Measurements from ENCODE around the gene STAM2. TPM values are rescaled to one million over a fixed set of nuclear protein-coding genes. Genes with fewer than 3 reads are reported as not detected.

STAM2 gene
- polyA plus RNA-seq: 10 to 100 TPM in 2 of 4 donors, 1 to 10 TPM in 2; 8.2 to 27.3 (median 9.8) TPM
- long read RNA-seq, donor 1: 0 reads
- long read RNA-seq, donor 2, full-length matches to known transcripts: 3 of 3 reads
- long read RNA-seq, donor 2, partial matches to known transcripts: 0 of 3 reads
- long read RNA-seq, donor 2, other reads (novel, unspliced or antisense): 0 of 3 reads
- long read RNA-seq, donor 3, full-length matches to known transcripts: 4 of 4 reads
- long read RNA-seq, donor 3, partial matches to known transcripts: 0 of 4 reads
- long read RNA-seq, donor 3, other reads (novel, unspliced or antisense): 0 of 4 reads
- long read RNA-seq, donor 4, full-length matches to known transcripts: 2 of 2 reads
- long read RNA-seq, donor 4, partial matches to known transcripts: 0 of 2 reads
- long read RNA-seq, donor 4, other reads (novel, unspliced or antisense): 0 of 2 reads
- long read RNA-seq, donor 5, partial matches to known transcripts: 0 of 1 reads
- long read RNA-seq, donor 5, other reads (novel, unspliced or antisense): 0 of 1 reads
- long read RNA-seq, donor 6, full-length matches to known transcripts: 6 of 6 reads
- long read RNA-seq, donor 6, partial matches to known transcripts: 0 of 6 reads
- long read RNA-seq, donor 6, other reads (novel, unspliced or antisense): 0 of 6 reads
- long read RNA-seq, donor 7: 0 reads
- long read RNA-seq, donor 8, partial matches to known transcripts: 0 of 1 reads
- long read RNA-seq, donor 8, other reads (novel, unspliced or antisense): 0 of 1 reads
- long read RNA-seq, donor 9, partial matches to known transcripts: 0 of 1 reads
- long read RNA-seq, donor 9, other reads (novel, unspliced or antisense): 0 of 1 reads
- long read RNA-seq, donor 10, full-length matches to known transcripts: 4 of 4 reads
- long read RNA-seq, donor 10, partial matches to known transcripts: 0 of 4 reads
- long read RNA-seq, donor 10, other reads (novel, unspliced or antisense): 0 of 4 reads

GRCh38 chr2:152175368-152176112 is at the start of gene STAM2:
STAM2 (minus strand) TSS chr2:152175763; CDS start chr2:152175642, 121 bp downstream.
- H3K9me3 ChIP-seq (ENCODE audit: control insufficient read depth in 2 of 2, insufficient read depth in 1 of 2, low read depth in 1 of 2, low read length in 1 of 2): no peaks in the 10 kb centered on the region
- peak; percentile 92 to 97 for DNase-seq
- peak within 1 kb of the TSS; percentile 93 to 99 (median 97) for H3K27ac ChIP-seq (ENCODE audit: low read depth in 1 of 3, low read length in 2 of 3)
- no peak for FAIRE-seq
- H3K4me1 ChIP-seq (ENCODE audit: control insufficient read depth in 3 of 3, insufficient read depth in 2 of 3, low read depth in 1 of 3, low read length in 2 of 3): peaks cover 0 to 18% (median 14%) of the 10 kb centered on the region in 3 donors
- peak within 1 kb of the TSS; percentile 67 to 92 (median 71) for H3K4me3 ChIP-seq (ENCODE audit: low read depth in 1 of 3, low read length in 3 of 3)
- H3K36me3 ChIP-seq (ENCODE audit: control insufficient read depth in 3 of 3, insufficient read depth in 2 of 3, low read depth in 1 of 3, low read length in 3 of 3): no peaks in the 10 kb centered on the region
- 0 to 1% (median 0%) methylated on average over 68 to 72 of the region's 72 CpGs for WGBS, 3 donors
- no peaks in the 10 kb centered on the region for H3K27me3 ChIP-seq (ENCODE audit: control insufficient read depth in 3 of 3, insufficient read depth in 3 of 3, low read length in 3 of 3)

- no peaks in the 10 kb centered on the region for H3K36me3 ChIP-seq (ENCODE audit: control insufficient read depth in 3 of 3, insufficient read depth in 2 of 3, low read depth in 1 of 3, low read length in 3 of 3)
- H3K4me1 ChIP-seq (ENCODE audit: control insufficient read depth in 3 of 3, insufficient read depth in 2 of 3, low read depth in 1 of 3, low read length in 2 of 3): peaks cover 0 to 10% (median 8%) of the 10 kb centered on the region in 3 donors
- peak overlapping the region in 1 of 3 donors; percentile 54 for H3K27ac ChIP-seq (ENCODE audit: low read depth in 1 of 3, low read length in 2 of 3)
- 41 to 68% (median 42%) methylated on average over 2 of the region's 2 CpGs for WGBS, 3 donors
- H3K9me3 ChIP-seq (ENCODE audit: control insufficient read depth in 2 of 2, insufficient read depth in 1 of 2, low read depth in 1 of 2, low read length in 1 of 2): no peaks in the 10 kb centered on the region
- peak in 1 of 2 donors; percentile 7 for DNase-seq
- no peak overlapping the region for H3K4me3 ChIP-seq (ENCODE audit: low read depth in 1 of 3, low read length in 3 of 3)
- FAIRE-seq: no peak
- H3K27me3 ChIP-seq (ENCODE audit: control insufficient read depth in 3 of 3, insufficient read depth in 3 of 3, low read length in 3 of 3): no peaks in the 10 kb centered on the region
Observed at GRCh38 chr2:152223977-152224376, 48.4 kb upstream of the STAM2 start.

GRCh38 chr2:152222975-152223637 is 47.5 kb upstream of the STAM2 start:
- Histone ChIP-seq H3K27ac (ENCODE audit: low read depth in 1 of 3, low read length in 2 of 3) (peak overlapping the region in 1 of 3 donors; percentile 43), H3K36me3 (ENCODE audit: control insufficient read depth in 3 of 3, insufficient read depth in 2 of 3, low read depth in 1 of 3, low read length in 3 of 3) (no peaks in the 10 kb centered on the region), H3K27me3 (ENCODE audit: control insufficient read depth in 3 of 3, insufficient read depth in 3 of 3, low read length in 3 of 3) (no peaks in the 10 kb centered on the region), H3K4me1 (ENCODE audit: control insufficient read depth in 3 of 3, insufficient read depth in 2 of 3, low read depth in 1 of 3, low read length in 2 of 3) (peaks cover 0 to 10% (median 8%) of the 10 kb centered on the region in 3 donors), H3K9me3 (ENCODE audit: control insufficient read depth in 2 of 2, insufficient read depth in 1 of 2, low read depth in 1 of 2, low read length in 1 of 2) (no peaks in the 10 kb centered on the region), H3K4me3 (ENCODE audit: low read depth in 1 of 3, low read length in 3 of 3) (no peak overlapping the region)
- WGBS, 3 donors: 11 to 22% (median 13%) methylated on average over 7 of the region's 7 CpGs
- FAIRE-seq: no peak
- peak; percentile 72 to 78 for DNase-seq

GRCh38 chr2:152221839-152222238 is 46.3 kb upstream of the STAM2 start:
- Histone ChIP-seq H3K27ac (ENCODE audit: low read depth in 1 of 3, low read length in 2 of 3) (peak overlapping the region in 1 of 3 donors; percentile 39), H3K9me3 (ENCODE audit: control insufficient read depth in 2 of 2, insufficient read depth in 1 of 2, low read depth in 1 of 2, low read length in 1 of 2) (no peaks in the 10 kb centered on the region), H3K4me3 (ENCODE audit: low read depth in 1 of 3, low read length in 3 of 3) (no peak overlapping the region), H3K4me1 (ENCODE audit: control insufficient read depth in 3 of 3, insufficient read depth in 2 of 3, low read depth in 1 of 3, low read length in 2 of 3) (peaks cover 0 to 10% (median 8%) of the 10 kb centered on the region in 3 donors), H3K36me3 (ENCODE audit: control insufficient read depth in 3 of 3, insufficient read depth in 2 of 3, low read depth in 1 of 3, low read length in 3 of 3) (no peaks in the 10 kb centered on the region), H3K27me3 (ENCODE audit: control insufficient read depth in 3 of 3, insufficient read depth in 3 of 3, low read length in 3 of 3) (no peaks in the 10 kb centered on the region)
- DNase-seq (peak in 1 of 2 donors; percentile 13), FAIRE-seq (no peak)
- 65 to 88% (median 82%) methylated on average over 3 of the region's 3 CpGs for WGBS, 3 donors

- Histone ChIP-seq H3K9me3 (ENCODE audit: control insufficient read depth in 2 of 2, insufficient read depth in 1 of 2, low read depth in 1 of 2, low read length in 1 of 2) (no peaks in the 10 kb centered on the region), H3K4me3 (ENCODE audit: low read depth in 1 of 3, low read length in 3 of 3) (no peak overlapping the region), H3K4me1 (ENCODE audit: control insufficient read depth in 3 of 3, insufficient read depth in 2 of 3, low read depth in 1 of 3, low read length in 2 of 3) (peaks cover 0 to 10% (median 8%) of the 10 kb centered on the region in 3 donors), H3K36me3 (ENCODE audit: control insufficient read depth in 3 of 3, insufficient read depth in 2 of 3, low read depth in 1 of 3, low read length in 3 of 3) (no peaks in the 10 kb centered on the region), H3K27ac (ENCODE audit: low read depth in 1 of 3, low read length in 2 of 3) (no peak overlapping the region), H3K27me3 (ENCODE audit: control insufficient read depth in 3 of 3, insufficient read depth in 3 of 3, low read length in 3 of 3) (no peaks in the 10 kb centered on the region)
- no peak for DNase-seq
- no peak for FAIRE-seq
- 80 to 87% (median 83%) methylated on average over 4 of the region's 4 CpGs for WGBS, 3 donors
Observed at GRCh38 chr2:152219077-152219828, 43.7 kb upstream of the STAM2 start.

- Histone ChIP-seq H3K4me3 (ENCODE audit: low read depth in 1 of 3, low read length in 3 of 3) (no peak overlapping the region), H3K36me3 (ENCODE audit: control insufficient read depth in 3 of 3, insufficient read depth in 2 of 3, low read depth in 1 of 3, low read length in 3 of 3) (no peaks in the 10 kb centered on the region), H3K27ac (ENCODE audit: low read depth in 1 of 3, low read length in 2 of 3) (no peak overlapping the region), H3K4me1 (ENCODE audit: control insufficient read depth in 3 of 3, insufficient read depth in 2 of 3, low read depth in 1 of 3, low read length in 2 of 3) (no peaks in the 10 kb centered on the region), H3K9me3 (ENCODE audit: control insufficient read depth in 2 of 2, insufficient read depth in 1 of 2, low read depth in 1 of 2, low read length in 1 of 2) (no peaks in the 10 kb centered on the region), H3K27me3 (ENCODE audit: control insufficient read depth in 3 of 3, insufficient read depth in 3 of 3, low read length in 3 of 3) (no peaks in the 10 kb centered on the region)
- DNase-seq (no peak), FAIRE-seq (no peak)
- 81 to 94% (median 93%) methylated on average over 2 of the region's 2 CpGs for WGBS, 3 donors
Observed at GRCh38 chr2:152201466-152201830, 25.9 kb upstream of the STAM2 start.

Data from small intestine (tissue), 16 donors.